ELR (cell line): Measurements from ENCODE around the gene NUP88.

Experiments used
- DNase-seq: peaks from one replicate; pipeline ENCODE4 v3.0.0-alpha.2; 2015; ENCODE audit warnings: low read depth

Gene NUP88

GRCh38 chr17:5419959-5420653, 644 bp upstream of the NUP88 start, which contains the start of gene RPAIN:
Gene RPAIN (plus strand): TSS chr17:5420182. CDS start chr17:5420211, 29 bp downstream.
- DNase-seq: peak; percentile 89

- peak; percentile 52 for DNase-seq
Measured at GRCh38 chr17:5418858-5419355, 555 bp downstream of the NUP88 start.

- DNase-seq: no peak
Measured at GRCh38 chr17:5416901-5417300, 2.6 kb downstream of the NUP88 start.

GRCh38 chr17:5413682-5414081, 5.8 kb downstream of the NUP88 start:
- peak; percentile 93 for DNase-seq

- no peak for DNase-seq
Measured at GRCh38 chr17:5410594-5411272, 8.7 kb downstream of the NUP88 start.

- DNase-seq: no peak
Measured at GRCh38 chr17:5408186-5408585, 11.3 kb downstream of the NUP88 start.

- DNase-seq: no peak
Measured at GRCh38 chr17:5405400-5405799, 14.1 kb downstream of the NUP88 start.

GRCh38 chr17:5399767-5400166, 19.7 kb downstream of the NUP88 start:
- DNase-seq: no peak

- peak; percentile 57 for DNase-seq
Measured at GRCh38 chr17:5396612-5397011, 22.9 kb downstream of the NUP88 start.

- no peak for DNase-seq
Measured at GRCh38 chr17:5391678-5392077, 27.8 kb downstream of the NUP88 start.

GRCh38 chr17:5381542-5381941, 37.9 kb downstream of the NUP88 start:
- DNase-seq: peak; percentile 22

- no peak for DNase-seq
Measured at GRCh38 chr17:5380491-5381135, 38.8 kb downstream of the NUP88 start.

- DNase-seq: no peak
Measured at GRCh38 chr17:5379351-5380107, 39.9 kb downstream of the NUP88 start.

GRCh38 chr17:5378566-5379207, 40.8 kb downstream of the NUP88 start:
- no peak for DNase-seq

- DNase-seq: no peak
Measured at GRCh38 chr17:5373112-5373511, 46.4 kb downstream of the NUP88 start.

- DNase-seq: no peak
Measured at GRCh38 chr17:5370411-5370810, 49.1 kb downstream of the NUP88 start.

GRCh38 chr17:5365831-5366230, 53.6 kb downstream of the NUP88 start:
- DNase-seq: no peak

- DNase-seq: no peak
Measured at GRCh38 chr17:5364696-5365095, 54.8 kb downstream of the NUP88 start.

- DNase-seq: peak; percentile 38
Measured at GRCh38 chr17:5364156-5364555, 55.3 kb downstream of the NUP88 start.

- no peak for DNase-seq
Measured at GRCh38 chr17:5362162-5362811, 57.2 kb downstream of the NUP88 start.

GRCh38 chr17:5361426-5361825, 58.0 kb downstream of the NUP88 start:
- DNase-seq: no peak
